NK-92 (cell line): ENCODE results near the gene ITPR2.
"Not testable (repeated sequence)": the region's sequence is repeated elsewhere in the genome, so short reads cannot be mapped to it uniquely, and the experiment has no call there.

Source experiments
- DNase-seq: peaks from one replicate; lab custom pipeline; 2025; ENCODE audit not compliant: unreplicated experiment; lab: John Stamatoyannopoulos, UW

Gene ITPR2

DNA sequence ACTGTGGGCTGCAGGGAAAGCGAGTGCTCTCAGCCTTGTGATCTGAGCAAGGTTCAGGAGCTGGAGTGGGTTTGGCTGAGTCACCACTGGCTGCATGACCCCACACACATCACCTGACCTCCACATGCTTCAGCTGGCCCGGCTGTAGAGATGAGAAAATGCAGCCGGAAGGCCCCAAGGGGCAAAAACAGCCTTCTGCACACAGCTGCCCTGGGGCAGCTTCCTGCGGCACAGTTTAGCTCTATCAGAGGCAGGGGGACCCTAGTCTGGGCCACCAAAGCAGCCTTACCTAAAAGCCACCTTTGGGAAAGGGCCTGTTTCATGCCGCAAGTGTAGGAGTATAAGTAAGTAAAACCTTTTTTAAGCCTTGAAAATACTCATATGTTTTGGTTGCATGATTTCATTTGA is 514.3 kb downstream of the ITPR2 start:
- no peak for DNase-seq

GRCh38 chr12:26317942-26318575 is 514.9 kb downstream of the ITPR2 start:
- DNase-seq: no peak

DNA sequence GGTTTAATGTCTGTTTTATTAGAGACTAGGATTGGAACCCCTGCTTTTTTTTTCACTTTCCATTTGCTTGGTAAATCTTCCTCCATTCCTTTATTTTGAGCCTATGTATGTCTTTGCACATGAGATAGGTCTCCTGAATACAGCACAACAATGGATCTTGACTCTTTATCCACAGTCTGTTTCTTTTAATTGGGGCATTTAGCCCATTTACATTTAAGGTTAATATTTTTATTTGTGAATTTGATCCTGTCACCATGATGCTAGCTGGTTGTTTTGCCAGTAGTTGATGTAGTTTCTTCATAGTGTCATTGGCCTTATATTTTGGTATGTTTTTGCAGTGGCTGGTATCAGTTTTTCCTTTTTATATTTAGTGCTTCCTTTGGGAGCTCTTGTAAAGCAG is 518.9 kb downstream of the ITPR2 start:
- not testable (repeated sequence) for DNase-seq

DNA sequence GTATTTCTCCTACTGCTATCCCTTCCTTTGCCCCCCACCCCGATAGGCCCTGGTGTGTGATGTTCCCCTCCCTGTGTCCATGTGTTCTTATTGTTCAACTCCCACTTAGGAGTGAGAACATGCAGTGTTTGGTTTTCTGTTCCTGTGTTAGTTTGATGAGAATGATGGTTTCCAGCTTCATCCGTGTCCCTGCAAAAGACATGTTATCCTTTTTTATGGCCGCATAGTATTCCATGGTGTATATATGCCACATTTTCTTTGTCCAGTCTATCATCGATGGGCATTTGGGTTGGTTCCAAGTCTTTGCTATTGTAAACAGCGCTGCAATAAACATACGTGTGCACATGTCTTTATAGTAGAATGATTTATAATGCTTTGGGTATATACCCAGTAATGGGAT is 522.5 kb downstream of the ITPR2 start:
- DNase-seq: not testable (repeated sequence)

- no peak for DNase-seq
These were observed 523.4 kb downstream of the ITPR2 start for GRCh38 chr12:26309634-26310033.

DNA sequence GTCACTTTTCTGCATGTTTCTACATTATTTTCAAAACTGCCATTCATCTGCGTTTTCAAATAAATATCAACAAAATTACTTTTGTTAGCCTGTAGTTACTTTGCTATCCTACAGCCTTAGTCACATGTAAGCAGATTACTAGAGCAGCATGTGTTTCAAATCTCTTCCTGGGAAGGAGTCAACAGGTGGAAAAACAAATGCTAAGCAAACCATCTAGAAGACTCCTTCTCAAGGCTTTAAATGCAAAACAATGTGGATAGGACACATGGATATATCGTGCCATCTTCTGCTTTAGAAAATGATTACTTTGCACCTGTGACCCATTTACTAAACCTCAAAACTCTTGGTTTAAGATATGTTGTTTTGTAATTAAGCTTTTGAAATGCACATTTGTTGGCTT is 528.7 kb downstream of the ITPR2 start:
- no peak for DNase-seq

DNA sequence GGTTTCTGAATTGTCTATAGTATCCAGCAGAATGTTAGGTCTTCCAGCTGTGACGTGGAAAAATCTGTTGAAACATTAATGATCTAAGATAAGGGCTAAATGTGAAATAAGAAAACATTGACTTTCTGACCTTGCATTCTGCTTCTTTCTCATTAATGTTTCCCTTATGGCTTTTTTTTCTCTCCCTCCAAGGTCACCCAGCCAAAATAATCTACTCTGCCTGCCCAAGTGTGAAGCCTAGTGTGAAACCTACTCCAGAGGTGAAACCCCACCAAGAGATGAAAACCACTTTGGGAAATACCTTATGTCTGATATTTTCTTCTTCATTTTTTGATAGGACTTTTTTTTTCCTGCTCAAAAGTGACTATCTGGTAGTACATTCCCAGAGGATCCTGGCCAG is 529.6 kb downstream of the ITPR2 start:
- no peak for DNase-seq

DNA sequence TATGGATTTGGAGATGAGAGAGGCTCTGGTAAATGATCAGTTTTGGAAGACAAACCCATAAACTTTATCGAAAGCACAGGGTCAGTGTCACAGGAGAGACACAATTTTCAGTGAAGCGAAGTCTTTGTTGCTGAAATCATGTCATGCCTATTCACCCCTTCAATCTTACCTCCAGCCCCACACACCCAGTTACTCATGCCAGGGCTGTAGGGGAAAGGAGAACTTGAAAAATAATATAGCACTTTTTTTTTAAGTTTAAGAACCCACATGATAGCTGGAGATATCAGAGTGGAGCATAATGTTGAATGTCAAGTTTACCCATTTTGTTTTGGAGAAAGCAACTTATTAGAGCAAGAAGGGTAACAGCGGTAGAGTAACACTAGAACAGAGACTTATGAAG is 530.2 kb downstream of the ITPR2 start:
- no peak for DNase-seq

GRCh38 chr12:26299751-26300150 is 533.2 kb downstream of the ITPR2 start:
- no peak for DNase-seq

DNA sequence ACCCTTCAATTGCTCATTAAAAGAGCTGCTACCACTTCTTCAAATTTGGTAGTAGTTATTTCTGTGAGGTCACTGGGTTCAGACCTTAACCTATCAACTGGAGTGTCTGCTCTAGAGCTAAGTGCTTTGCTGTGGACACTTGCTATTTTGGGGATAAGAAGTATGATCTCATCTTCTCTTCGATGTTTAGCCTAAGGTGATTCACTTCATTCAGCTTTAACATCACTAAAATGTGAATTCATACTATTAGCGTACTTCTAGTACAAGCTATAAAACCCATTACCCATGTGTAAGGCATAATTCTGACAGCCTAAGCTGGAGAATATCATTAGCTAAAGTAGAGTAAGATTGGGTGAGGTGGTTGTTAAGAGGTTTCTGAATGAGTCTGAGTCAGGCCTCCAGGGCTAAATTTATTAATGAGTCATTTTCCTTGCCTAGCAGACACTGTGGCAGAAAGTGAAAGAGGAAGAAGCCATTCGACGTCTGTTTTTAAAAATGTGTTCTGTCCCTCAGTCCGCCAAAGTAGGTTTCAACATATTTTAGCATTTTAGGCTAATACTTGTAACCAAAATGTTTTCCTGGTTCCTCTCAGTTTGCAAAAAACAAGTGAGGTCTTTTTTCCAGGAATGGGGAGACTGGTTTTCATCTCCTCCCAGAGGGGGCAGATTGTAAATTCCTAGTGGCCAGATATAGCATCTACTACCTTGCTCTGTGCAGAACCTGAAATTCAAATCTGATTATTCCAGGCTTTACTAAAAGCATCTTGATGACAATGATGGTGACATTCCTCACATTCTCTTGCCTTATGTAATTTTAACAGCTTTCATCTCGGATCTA is 534.0 kb downstream of the ITPR2 start:
- DNase-seq: no peak

DNA sequence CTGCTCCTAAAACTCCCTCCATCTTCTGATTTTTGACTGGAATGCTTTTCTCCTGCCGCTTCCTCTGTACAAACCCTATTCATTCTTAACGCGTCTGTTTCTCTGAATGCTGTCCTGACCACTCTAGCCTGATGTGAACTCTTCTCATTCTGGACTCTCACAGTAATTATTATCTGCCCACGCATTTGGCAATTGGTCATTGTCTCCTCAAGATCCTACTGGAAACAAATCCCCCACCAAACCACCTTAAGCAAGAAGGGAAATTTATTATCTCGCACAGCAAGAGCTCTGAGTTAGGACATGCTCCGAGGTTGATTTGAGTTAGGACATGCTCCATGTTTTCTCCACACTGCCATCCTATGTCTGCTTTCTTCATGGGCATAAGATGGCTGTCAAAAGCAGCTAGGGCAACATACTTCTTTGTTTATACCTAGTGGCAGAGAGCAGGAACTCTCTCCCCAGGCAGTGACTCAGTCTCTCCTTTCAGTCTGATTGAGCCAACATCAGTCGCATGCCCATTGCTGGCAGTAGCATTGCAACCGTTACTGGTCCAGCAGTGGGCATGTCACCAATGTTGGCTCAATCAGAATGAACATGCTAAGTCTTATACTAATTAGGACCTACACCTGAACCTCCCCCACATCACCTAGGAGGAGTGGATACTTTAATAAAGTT is 535.5 kb downstream of the ITPR2 start:
- no peak for DNase-seq

DNA sequence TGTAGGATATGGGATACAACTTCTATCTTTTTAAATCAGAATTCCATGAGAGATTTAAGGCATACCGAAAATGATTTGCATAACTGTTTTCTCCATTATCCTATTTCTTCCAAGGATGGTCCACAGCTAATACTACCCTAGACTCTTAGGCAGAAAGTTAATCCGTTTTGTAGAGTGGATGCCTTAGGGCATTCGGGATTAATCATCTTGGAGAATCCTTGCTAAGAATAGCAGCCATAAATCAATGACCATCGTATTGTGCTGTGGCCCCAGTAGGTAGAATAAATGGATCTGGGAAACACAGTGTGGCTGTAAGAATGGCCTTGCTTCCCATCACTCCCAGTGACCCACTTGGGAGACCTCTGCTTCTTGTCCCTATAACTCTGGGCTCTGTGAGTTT is 538.0 kb downstream of the ITPR2 start:
- no peak for DNase-seq

DNA sequence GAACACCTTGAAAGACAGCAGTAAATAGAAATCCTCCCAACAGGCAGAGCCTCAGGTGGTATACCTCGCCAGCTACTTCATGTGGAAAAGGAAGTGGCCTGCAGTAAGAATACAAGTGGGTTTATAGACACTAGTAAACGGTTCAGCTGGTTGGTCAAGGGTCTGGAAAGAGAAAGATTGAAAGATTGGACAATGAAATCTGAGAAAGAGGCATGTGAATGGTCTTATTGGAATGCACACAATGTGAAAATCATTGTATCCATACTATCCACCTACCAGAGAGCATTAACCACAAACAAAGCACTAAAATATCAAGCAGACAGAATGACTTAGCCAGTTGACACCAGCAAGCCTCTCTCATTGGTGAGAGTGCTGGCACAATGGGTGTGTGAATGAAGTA is 539.4 kb downstream of the ITPR2 start:
- DNase-seq: no peak

GRCh38 chr12:26292596-26292995 is 540.4 kb downstream of the ITPR2 start:
- no peak for DNase-seq

GRCh38 chr12:26290565-26290964 is 542.4 kb downstream of the ITPR2 start:
- no peak for DNase-seq

DNA sequence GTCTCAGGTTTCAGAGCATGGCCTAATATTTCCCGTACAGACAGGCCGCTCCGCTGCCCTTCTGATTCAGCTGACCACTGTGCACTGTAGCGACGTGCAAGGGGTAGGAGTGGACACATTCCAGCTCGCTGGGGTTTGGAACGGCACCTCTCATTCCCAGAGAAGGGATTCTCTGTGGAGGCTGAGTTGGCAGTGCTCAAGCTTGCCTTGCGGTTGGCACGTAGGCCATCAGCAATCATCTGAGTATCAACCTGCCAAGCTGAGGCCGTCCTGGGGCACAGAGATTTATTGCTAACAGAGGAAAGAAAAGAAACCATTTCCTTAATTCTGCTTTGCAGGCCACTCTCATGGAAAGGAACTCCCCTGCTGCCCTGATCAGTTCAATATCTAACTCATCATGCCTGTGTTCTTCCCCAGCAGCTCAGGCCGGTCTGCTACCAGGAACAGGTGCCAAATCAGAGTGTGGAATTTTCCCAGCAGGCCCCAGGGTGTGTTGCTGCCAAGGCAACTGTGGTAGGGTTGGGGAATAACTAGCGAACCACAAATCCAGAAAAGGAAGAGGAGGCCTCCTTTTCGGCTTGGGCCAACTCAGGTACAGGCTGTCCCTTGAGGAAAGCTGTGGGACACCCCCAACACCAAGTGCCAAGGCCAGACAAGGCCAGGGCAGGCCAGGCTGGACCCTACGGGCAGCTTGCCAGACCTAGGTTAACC is 545.2 kb downstream of the ITPR2 start:
- no peak for DNase-seq
